Amygdala (tissue), 56 donors: ENCODE results near the gene TNFRSF21.
"Not testable (repeated sequence)": the region's sequence is repeated elsewhere in the genome, so short reads cannot be mapped to it uniquely, and the experiment has no call there.

ENCODE experiments used
- DNase-seq, 56 donors: peaks; one replicate each; lab custom pipeline; 2025; lab: John Stamatoyannopoulos, UW

The TNFRSF21 gene

DNA sequence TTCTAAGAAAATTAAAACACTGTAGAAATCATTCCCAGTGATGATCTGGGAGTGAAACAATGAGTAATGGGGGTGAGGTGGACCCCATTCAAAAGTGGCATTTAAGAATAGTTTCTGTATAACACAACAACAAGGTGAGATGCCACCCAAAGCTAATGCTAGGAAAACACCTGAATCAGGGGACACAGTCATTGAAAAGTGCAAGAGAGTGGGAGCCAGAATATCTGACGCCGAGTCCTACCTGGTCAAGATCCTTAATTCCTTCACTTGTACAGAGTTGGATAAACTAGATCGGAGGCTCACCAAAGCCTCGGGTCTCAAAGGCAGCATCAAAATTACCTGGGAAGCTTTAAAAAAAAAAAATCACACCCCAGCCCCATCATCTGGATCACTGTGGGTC is 17.7 kb downstream of the TNFRSF21 start:
- no peak for DNase-seq

DNA sequence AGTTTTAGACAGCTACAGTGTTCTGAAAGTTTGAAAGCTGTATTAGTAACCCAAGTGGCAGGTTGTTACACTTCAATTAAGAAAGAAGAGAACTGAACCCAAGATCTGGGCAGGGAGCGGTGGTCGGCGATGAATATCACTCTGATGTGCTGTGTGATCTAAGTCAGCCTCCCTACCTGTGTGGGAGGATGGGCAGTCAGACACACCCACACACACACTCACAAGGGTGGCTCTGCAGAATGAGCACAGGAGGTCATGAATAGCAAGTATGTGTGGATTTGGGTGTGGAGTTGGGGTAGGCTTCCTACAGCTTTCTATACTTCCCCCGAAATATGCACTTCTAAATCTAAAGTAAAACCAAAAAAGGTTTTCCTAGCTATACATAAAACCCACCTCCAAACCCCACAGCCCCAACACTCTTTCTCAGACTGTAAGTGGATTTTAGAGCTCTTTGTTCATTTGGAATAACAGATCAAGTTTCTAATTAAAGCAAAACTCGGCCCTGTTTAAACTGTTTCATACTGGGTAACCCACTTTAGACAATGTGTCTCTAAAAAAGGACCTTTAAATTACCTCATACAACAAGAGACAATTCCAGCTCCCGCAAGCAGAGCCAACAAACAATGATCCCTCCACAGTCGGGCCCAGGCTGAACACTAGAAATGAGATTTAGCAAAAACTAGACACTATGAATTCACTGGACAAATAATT is 19.4 kb downstream of the TNFRSF21 start:
- no peak for DNase-seq

DNA sequence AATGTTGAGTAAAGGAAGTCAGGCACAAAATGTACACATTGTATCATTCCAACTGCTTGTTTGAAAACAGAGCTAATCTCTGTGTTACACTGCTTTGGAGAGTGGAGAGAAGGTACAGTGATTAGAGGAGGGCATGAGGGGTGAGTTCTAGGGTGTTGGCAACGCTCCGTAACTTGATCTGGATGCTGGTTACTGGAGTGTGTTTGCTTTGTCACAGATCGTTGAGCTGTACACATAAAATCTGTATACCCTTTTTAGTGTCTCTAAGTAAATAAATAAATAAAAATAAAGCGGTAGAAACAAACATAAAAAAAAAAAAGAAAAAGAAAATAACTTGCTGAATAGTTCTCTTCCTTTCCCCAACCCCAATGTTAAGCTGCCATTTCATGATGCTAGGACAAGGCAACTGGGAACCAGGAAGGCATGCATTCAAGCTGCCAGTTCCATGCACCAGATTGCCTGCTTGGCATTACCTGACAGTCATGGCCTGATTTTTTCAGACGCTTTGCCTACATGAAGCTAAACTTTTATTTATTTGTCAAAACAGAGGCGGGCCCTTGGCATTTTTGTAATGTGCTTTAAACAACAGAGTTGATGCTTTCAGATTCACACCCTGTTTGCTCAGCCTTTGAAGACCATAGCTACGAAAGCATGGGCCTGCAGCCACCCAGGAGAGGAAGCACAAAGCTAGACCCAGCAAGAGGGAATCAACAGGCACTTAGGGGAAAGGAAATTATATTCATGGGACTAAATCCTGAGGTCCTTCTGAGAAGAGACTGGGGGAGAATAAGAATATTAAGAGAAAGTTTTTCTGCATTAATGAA is 21.2 kb downstream of the TNFRSF21 start:
- DNase-seq: no peak

DNA sequence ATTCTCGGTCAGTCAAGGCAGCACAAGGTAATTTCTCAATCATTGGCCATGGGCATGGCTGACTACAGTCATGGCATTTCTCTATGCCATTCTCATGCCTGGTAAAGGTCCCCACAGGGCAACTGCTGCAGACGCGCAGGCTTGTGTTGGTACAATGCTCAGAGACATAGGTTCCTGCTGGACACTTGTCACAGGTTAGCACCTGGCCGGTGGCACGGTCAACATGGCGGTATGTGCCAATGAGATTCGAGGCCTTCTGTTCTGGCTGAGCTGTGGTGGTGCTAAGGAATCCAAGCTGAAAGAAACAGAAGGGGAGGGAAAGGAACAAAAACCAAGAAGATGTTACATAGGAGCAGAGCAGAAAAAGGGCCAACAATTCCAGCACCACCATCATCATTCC is 23.4 kb downstream of the TNFRSF21 start:
- DNase-seq: no peak

DNA sequence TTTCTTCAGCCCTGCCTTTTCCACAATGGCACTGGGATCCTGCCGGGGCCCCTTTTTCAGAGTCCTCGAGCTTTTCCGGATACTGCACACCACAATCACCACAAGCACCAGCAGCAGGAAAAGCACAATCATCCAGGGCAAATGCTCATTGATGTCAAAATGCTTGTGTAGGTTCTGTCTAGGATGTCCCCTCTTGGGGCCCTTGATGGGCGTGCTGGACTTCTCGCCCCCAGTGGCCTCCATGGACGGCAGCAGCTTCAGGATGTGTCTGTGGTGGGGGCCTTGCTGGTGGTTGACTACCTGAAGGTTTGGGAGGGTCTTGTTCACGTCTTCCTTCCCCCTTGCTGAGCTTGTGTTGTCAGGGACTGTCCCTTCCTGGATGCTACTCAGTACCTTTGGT is 25.7 kb downstream of the TNFRSF21 start:
- DNase-seq: no peak

DNA sequence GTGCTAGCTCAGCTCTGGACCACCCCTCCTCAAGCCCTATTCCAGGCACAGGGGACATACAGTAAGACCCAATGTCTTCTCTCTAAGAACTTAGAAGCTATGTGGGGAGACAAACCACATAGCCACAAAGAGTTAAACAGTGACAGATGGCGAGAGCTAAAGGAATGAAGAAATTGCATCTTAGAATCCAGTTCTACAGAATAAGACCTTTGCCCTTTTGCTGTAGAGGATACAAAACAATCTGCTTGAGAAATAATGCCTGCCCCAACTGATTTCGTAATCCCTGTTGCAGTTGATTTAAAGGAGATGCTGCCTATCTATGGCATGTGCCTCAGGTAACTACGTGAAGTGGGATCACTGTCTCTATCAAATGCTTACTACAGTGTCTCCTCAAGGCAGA is 31.2 kb downstream of the TNFRSF21 start:
- DNase-seq: no peak

DNA sequence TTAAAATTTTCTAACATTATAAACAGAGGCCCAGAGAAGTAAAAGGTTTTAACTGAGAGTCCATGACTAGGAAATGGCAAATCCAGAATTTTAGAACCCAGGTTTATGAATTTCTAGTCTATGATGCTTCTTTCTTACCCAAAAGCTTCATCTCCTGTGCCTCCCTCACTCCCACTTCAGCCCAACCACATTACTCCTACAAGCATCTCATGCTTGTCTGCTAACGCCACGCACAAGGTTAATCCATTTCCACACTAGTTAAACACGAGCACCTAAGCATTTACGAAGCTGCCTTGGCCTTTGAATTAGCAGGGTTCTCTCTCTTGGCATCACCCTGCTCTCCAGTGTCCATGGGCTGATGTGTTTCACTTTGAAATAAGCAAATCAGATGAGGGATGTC is 32.0 kb downstream of the TNFRSF21 start:
- no peak for DNase-seq

DNA sequence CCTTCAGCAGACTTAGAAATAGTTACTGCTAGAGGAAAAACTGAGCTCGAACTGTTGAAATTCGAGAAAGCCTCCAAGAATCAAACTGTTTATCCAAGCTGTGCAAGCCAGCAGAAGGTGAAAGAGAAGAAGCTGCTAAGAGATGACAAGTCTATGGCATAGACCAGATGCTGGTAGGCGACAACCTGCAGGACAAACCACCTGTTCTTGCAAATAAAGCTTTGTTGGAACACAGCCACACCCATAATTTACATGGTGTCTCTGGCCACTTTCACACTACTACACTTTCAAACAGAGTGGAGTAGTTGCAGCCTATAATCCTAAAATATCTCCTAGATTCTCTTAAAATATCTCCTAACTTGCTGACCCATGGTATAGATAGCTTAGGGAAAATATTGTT is 33.3 kb downstream of the TNFRSF21 start:
- DNase-seq: peak in 3 of 56 donors; percentile 7 to 37 (median 11)

DNA sequence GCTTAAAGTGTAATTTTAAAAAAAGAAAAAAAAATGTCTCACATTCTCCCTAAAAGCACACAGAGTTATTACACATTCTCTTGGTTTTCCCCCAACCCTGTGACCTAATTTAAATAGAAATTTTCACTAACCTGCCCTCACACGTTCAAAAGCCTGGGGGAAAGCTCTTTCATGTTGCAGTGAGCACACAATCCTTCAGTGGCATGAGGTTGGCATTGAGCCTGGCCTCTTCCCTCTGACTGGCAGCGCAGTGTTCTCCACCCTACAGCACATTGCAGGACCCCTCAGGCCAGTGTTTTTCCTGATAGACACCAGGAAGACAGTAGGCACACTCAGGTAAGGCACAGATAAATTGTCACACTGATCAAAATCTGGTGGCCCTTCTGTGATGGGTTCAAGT is 34.1 kb downstream of the TNFRSF21 start:
- DNase-seq: no peak

DNA sequence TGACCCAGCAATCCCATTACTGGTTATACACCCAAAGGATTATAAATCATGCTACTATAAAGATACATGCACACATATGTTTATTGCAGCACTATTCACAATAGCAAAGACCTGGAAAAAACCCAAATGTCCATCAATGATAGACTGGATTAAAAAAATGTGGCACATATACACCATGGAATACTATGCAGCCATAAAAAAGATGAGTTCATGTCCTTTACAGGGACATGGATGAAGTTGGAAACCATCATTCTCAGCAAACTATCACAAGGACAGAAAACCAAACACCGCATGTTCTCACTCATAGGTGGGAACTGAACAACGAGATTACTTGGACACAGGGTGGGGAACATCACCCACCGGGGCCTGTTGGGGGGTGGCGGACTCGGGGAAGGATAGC is 34.6 kb downstream of the TNFRSF21 start:
- not testable (repeated sequence) for DNase-seq

DNA sequence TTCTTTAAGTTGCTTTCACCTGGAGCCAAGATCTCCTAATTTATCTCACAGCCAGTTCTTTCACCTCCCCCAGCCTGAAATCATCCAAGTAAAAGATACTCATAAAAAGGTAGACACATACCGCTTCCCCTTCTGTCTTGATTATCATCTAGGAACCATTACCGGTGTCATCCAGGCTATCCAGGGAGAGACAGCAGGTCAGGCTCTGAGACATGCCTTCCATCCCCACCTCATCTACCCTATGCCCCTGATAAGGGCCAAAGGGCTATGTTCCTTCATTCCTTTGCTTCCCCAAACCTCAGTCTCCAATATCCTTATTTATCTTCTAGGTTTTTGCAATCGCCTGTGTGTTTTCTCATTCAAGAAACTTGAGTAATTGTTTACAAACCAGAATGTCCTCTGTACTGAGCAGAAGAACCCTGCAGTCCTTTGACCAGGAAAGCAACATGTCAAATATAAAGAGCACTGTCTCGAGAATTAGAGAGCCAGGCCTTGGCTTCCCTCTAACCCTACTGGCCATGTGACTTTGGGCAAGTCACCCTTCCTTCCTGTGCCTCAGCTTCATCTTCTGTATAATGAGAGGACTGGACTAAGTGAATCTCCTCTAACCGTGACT is 41.0 kb downstream of the TNFRSF21 start:
- DNase-seq: no peak

DNA sequence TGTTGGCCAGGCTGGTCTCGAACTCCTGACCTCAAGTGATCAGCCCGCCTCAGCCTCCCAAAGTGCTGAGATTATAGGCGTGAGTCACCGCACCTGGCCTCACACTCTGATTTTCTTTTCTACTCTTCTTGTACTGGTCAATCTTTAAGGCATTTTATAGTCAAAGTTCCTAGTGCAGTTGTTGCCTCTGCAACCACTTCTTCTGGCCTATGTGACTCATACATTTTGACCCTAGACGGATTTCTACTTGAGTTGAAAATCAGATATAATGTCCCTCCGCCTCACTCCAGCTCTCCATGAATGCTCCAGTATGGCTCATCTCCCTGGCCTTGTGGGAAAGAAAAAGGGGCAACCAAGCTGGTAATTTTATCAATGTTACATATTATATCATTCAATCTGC is 42.4 kb downstream of the TNFRSF21 start:
- DNase-seq: no peak

DNA sequence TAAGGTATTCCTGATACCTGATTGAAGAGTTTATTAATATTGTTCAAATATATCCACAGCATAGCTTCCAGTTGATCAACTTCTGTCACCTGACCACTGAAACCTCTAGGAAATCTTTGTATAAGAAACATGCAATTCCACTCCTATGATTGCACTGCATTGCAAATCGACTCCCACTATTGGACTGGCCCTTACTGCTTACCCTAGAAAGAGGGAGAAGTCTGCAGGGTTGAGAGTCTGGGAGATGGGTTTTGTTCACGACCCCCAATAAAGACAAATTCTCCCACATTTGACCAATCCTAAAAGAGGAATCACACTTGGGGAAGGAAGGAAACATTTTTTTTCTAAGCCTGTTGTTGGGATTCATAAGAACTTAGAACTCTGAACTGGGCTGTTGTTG is 43.7 kb downstream of the TNFRSF21 start:
- DNase-seq: no peak

DNA sequence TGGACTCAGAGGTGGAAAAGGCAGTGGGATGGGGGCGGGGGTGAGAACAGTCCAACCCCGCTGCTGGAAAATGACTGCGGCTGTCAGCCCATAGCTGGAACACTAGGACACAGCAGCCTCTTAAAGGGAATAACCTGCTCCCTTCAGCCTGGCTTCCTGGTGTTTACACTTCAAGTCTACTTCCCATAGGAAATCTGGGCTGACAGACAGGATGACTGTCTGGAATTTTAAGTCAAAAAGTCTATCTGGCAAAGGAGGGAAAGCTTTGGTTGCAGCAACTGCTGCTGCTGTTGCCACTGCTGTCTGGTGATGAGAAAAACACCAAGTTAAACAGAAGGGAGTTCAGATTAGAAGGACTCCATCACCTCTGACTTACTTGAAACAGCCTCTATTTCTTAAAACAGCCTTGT is 44.9 kb downstream of the TNFRSF21 start:
- no peak for DNase-seq

DNA sequence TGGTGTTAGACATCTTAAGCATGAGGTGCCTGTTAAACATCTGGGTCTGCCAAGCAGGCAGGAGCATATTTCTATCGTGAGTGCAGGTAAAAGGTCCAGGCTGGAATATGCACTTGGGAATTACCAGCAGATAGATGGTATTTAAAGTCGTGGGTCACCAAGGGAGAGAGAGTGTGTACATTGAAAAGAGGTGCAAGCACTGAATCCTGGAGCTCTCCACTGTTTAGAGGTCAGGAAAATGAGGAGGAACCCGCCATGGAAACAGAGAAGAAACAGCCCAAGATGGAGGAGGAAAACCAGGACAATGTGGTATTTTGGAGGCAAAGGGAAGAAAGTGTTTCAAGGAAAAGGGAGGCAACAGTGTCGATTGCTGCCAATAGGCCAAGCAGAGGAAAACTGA is 46.4 kb downstream of the TNFRSF21 start:
- no peak for DNase-seq

DNA sequence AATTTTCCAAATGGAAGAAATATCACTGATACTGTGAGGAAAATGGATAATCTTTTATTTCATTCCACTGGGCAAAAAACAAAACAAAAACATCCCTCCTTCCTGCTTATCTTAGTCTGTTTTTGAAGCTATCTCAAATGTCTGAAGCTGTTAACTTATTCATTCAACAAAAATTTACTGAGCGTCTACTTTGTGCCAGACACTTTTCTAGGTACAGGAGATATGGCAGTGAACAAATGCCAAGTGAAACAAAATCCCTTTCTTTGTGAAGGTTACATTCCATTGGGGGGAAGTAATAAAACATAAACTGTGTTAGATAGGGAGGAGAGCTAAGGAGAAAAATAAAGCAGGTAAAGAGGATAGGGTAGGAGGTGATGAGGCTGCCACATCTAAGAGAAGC is 47.5 kb downstream of the TNFRSF21 start:
- DNase-seq: no peak

DNA sequence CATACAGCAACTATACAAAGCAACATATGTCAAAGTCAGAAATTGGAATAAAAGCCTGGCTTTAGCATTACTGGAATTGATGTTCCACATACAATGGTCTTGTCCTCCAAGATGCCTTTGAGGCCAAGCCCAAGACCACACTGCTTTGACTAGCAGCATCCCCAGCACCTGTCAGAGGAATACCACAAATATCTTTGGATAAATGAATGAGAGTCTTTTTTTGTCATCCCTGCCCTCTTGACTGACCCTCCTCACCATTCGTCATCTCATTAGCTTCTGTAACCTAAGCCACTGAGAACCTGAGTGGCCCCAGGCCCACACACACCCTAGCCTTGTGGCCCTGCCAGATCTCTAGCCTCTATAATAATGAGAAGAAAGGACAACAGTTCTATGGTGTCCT is 48.5 kb downstream of the TNFRSF21 start:
- DNase-seq: no peak

DNA sequence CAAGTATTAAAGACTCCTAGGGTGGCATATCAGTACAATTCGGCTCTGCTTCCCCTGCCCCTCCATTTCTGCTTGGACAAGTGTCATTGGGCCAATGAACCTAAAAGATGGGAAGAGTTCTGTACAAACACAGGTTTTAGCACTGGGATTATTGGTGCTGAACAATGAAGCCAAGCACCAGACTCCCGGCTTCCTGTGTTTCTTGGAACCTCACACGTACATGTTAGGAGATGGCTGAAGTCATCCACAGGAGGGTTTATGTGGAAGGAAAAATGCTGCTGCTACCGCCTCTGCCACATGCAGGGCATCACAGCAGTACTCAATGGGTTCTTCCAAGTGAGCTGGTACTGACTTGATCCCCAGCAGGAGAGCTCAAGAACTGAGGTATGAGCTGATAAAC is 49.7 kb downstream of the TNFRSF21 start:
- DNase-seq: no peak

DNA sequence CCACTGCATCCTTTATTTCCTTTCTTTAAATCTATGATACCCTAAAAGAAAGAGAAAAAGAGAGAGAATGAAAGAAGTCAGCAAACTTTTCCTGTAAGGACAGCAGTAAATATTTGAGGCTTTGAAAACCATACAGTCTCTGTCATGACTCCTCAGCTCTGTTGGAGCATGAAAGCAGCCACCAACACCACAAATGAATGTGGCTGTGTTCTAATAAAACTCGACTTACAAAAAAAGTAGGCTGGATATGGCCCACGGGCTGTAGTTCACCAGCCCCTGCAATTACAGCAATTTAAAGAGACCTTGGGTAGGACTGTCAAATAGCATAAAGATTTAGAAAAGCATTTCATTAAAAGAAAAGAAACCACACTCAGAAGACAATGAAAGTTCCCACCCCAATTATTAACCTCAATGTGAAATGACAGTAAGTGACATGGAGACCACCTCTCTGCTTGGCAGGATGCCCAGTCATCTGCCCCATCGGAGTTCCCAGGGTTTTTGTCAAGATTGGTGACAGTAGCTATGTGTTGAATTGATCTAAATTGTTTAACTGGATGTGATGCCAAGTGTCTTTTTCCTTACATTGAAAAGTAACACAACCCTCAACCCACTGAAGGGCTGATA is 50.9 kb downstream of the TNFRSF21 start:
- no peak for DNase-seq

DNA sequence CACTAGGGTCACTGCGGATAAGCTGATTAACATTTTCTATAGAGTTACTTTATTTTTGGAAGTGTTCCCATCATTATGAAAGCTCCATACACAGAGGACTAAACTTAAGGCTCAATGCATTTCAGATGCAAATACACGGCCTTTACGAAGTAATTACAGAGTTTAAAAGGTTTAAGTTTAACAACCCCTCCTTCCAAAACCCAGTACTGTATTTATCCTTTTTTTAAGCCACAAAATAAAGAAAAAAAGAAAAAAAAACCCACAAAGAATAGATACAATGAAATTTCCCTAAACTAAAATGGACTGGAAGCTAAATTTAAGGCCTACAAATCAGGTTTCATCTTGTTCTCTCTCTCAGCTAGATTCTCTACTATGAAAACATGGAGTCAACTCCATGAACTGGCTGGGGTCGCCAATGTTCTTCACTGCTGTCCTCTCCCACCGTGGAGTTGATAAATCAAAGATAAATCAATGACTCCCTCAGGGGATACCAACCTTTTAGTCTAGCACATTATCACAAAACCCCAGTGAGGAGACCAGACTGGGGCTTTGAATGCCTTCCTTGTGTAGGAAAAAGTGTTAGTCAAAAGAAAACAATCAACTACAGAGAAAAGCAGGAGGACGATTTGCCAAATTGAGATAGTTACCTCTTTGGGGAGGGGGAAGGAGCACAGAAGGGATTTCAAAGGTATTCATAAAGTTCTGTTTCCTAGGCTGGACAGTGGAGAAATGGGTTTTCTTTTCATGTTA is 52.5 kb downstream of the TNFRSF21 start:
- no peak for DNase-seq

DNA sequence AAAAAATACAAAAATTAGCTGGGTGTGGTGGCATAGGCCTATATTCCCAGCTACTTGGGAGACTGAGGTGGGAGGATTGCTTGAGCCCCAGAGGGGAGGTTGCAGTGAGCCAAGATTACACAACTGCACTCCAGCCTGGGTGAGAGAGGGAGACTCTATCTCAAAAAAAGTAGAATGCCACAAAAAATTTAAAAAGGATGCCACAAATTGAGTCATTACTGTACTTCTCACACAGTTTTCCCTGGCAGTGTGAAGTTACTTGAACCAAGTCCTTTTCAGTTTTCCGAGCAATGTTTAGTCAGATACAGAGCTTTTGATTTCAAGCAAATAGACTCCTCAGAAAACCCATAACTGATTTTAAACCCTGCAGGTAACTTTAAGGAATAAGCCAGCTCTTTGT is 53.3 kb downstream of the TNFRSF21 start:
- DNase-seq: no peak
